Nephron progenitor cell (in vitro differentiated cells): ENCODE measurements around the gene RAC2.

Experiments
- DNase-seq: peaks from one replicate; pipeline ENCODE4 v3.0.0; 2021
- H3K27ac Mint-ChIP-seq: 2 replicates; pipeline ENCODE4 v1.8.0; 2021; ENCODE audit warnings: mild to moderate bottlenecking, moderate library complexity, mixed read lengths
- H3K27me3 Mint-ChIP-seq: 2 replicates; pipeline ENCODE4 v1.8.0; 2021; ENCODE audit warnings: mild to moderate bottlenecking, low read depth, mixed read lengths; ENCODE audit not compliant: poor library complexity
- H3K36me3 Mint-ChIP-seq: 2 replicates; pipeline ENCODE4 v1.8.0; 2021; ENCODE audit warnings: low read depth, mixed read lengths
- H3K4me1 Mint-ChIP-seq: 2 replicates; pipeline ENCODE4 v1.8.0; 2021; ENCODE audit warnings: mixed read lengths
- H3K4me3 Mint-ChIP-seq: 2 replicates; pipeline ENCODE4 v1.8.0; 2021; ENCODE audit warnings: mild to moderate bottlenecking, moderate library complexity, mixed read lengths
- H3K9me3 Mint-ChIP-seq: 2 replicates; pipeline ENCODE4 v1.8.0; 2021; ENCODE audit warnings: mild to moderate bottlenecking, moderate library complexity, mixed read lengths
- TF ChIP-seq, protein P1 (sequence below): fragments of 200-600 bp; sonication (generic); IDR thresholded peaks from 2 replicates; pipeline ENCODE4 v1.5.0; 2021; ENCODE audit warnings: antibody characterized with exemption

The RAC2 gene

DNA sequence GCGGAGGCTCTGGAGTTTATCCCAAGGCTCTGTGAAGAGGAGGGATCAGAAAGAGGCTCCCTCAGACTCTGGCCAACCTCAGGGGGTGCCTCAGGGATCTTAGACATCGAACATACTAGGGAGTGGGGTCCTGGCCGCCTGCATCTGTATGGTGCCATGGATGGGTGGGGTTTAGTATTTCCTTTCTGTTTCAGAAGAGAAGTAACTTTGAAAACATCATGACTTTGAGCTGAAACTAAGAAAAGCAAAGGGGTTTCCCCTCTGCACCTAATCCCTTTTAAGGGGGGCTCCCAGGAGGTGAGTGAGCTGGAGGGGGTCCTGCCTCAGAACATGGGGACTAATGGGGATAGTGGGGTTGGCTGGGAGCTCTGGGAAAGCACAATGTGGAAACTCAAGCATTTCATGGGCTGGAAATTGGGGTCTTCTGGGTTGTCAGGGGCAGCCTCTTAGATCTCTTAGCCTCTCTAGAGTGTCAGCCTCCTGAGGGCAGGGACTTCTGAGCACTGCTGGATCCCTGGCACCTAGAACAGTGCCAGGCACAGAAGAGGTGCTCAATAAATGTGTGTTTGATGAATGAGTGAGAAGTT, 20.0 kb downstream of the RAC2 start:
- peaks cover 14% of the 10 kb centered on the region for H3K4me1 Mint-ChIP-seq
- no peak overlapping the region for H3K4me3 Mint-ChIP-seq
- H3K9me3 Mint-ChIP-seq: peaks cover 3% of the 10 kb centered on the region
- no peaks in the 10 kb centered on the region for H3K36me3 Mint-ChIP-seq
- TF ChIP-seq, protein P1, sequence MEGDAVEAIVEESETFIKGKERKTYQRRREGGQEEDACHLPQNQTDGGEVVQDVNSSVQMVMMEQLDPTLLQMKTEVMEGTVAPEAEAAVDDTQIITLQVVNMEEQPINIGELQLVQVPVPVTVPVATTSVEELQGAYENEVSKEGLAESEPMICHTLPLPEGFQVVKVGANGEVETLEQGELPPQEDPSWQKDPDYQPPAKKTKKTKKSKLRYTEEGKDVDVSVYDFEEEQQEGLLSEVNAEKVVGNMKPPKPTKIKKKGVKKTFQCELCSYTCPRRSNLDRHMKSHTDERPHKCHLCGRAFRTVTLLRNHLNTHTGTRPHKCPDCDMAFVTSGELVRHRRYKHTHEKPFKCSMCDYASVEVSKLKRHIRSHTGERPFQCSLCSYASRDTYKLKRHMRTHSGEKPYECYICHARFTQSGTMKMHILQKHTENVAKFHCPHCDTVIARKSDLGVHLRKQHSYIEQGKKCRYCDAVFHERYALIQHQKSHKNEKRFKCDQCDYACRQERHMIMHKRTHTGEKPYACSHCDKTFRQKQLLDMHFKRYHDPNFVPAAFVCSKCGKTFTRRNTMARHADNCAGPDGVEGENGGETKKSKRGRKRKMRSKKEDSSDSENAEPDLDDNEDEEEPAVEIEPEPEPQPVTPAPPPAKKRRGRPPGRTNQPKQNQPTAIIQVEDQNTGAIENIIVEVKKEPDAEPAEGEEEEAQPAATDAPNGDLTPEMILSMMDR: no peak
- H3K27me3 Mint-ChIP-seq: peaks cover 24% of the 10 kb centered on the region
- H3K27ac Mint-ChIP-seq: no peak overlapping the region
- DNase-seq: no peak

DNA sequence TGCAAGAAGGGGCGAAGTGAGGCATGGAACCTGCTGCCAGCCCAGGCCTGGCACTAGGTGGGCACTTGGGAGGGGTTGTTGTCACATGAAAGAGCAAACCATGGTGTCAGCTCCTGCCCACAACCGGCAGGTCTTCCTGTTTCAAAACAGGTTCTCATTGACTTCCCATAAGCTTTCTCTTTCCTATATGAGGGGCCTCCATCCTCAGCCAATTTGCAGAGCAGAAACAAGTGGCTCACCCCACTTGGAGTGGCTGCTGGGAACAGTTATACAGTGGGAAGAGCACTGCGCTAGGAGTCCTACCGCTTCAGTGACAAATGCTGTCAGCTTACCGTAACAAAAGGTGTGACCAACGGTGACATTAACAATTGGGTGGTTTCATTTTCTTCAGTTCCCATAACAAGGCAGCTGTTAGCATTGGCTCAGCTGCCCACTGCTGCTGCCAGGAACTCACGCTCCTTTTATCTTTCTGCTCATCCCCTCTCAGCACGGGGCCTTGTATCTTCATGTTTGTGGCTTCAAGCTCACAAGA, 21.6 kb downstream of the RAC2 start:
- no peak overlapping the region for H3K4me3 Mint-ChIP-seq
- peaks cover 3% of the 10 kb centered on the region for H3K9me3 Mint-ChIP-seq
- no peaks in the 10 kb centered on the region for H3K36me3 Mint-ChIP-seq
- peaks cover 36% of the 10 kb centered on the region for H3K27me3 Mint-ChIP-seq
- TF ChIP-seq, protein P1: no peak
- DNase-seq: no peak
- H3K27ac Mint-ChIP-seq: no peak overlapping the region
- peaks cover 13% of the 10 kb centered on the region for H3K4me1 Mint-ChIP-seq

DNA sequence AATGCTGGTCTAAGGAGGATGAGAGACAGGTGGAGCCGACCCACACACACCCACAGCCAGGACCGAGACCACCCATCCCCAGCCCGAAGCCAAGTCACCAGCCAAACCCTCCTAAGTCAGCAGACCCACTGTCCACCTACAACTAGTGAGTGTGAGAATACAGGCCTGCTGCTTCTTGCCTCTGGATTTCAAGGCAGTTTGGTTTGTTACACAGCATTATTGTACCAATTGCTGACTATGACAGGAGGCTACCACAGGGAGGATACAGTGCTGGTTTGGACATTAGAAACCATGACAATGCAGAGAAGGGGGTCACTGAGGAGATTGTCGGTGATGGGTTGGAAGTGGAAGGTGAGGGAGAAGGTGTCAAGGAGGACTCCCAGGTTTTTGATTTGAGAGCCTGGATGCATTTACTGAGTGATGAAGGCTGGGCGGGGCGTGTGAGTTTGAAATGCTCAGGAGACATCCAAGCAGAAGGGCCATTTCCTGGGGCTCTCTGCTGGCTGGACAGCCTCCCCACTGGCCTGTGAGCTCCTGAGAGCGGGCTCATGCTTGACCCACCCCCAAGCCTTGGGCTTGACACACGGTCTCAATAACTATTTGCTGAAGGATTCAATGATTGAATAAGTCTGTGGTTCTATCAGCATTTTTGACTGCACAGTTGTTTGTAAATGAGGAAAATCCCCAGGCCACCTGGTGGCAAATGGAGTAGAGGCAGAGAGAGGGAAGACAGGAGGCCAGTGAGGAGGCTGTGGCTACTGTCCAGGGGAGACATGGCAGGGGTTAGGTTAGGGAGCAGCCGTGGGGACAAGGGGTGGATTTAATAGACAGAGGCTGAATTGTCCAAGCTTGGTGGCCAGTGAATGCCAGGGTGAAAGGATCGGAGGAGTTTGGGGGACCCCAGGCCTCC, 22.4 kb downstream of the RAC2 start:
- Mint-ChIP-seq H3K27ac (no peak overlapping the region), H3K9me3 (peaks cover 3% of the 10 kb centered on the region), H3K4me1 (peaks cover 13% of the 10 kb centered on the region), H3K27me3 (peaks cover 37% of the 10 kb centered on the region), H3K36me3 (no peaks in the 10 kb centered on the region), H3K4me3 (no peak overlapping the region)
- DNase-seq: no peak
- TF ChIP-seq, protein P1: no peak

DNA sequence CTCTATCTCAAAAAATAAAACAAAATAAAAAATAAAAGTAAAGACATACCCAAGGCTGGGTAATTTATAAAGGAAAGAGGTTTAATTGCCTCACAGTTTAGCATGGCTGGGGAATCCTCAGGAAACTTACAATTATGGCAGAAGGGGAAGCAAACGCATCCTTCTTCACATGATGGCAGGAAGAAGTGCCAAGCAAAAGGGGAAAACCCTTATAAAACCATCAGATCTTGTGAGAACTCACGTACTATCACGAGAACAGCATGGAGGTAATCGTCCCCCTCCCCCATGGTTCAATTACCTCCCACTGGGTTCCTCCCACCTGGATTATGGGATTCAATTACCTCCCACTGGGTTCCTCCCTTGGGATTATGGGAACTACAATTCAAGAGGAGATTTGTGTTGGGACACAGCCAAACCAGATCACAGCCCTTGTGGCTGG, 23.5 kb downstream of the RAC2 start:
- peaks cover 3% of the 10 kb centered on the region for H3K9me3 Mint-ChIP-seq

DNA sequence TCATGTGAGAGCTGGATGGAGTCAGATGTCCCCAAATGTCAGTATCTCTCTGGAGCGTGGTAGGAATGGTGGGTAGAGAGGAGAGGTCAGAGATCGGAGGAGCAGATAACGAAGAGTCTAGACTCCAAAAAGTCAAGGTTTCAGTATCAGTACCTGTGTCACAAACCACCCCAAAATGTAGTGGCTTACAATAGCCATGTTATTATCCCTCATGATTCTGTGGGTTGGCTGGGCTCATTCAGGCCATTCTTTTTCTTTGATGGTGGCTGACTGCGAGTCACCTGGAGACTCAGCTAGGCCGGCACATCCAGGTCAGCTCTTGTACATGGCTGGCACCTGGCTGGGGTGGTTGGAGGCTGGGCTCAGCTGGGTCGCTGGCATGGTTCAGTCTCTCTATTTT, 24.5 kb downstream of the RAC2 start:
- peaks cover 32% of the 10 kb centered on the region for H3K27me3 Mint-ChIP-seq
- H3K4me1 Mint-ChIP-seq: peaks cover 19% of the 10 kb centered on the region
- H3K36me3 Mint-ChIP-seq: no peaks in the 10 kb centered on the region
- TF ChIP-seq, protein P1: no peak
- H3K4me3 Mint-ChIP-seq: no peak overlapping the region
- peaks cover 3% of the 10 kb centered on the region for H3K9me3 Mint-ChIP-seq
- no peak overlapping the region for H3K27ac Mint-ChIP-seq
- no peak for DNase-seq

More for the DNA sequence above, 23.5 kb downstream of the RAC2 start:
- H3K36me3 Mint-ChIP-seq: no peaks in the 10 kb centered on the region
- no peak for DNase-seq
- no peak overlapping the region for H3K4me3 Mint-ChIP-seq
- H3K27me3 Mint-ChIP-seq: peaks cover 34% of the 10 kb centered on the region
- H3K27ac Mint-ChIP-seq: no peak overlapping the region
- peaks cover 13% of the 10 kb centered on the region for H3K4me1 Mint-ChIP-seq
- TF ChIP-seq, protein P1: no peak
